Esophagus muscularis mucosa (tissue), 4 donors: ENCODE data around the gene VILL. TPM values are rescaled to one million over a fixed set of nuclear protein-coding genes. Genes with fewer than 3 reads are reported as not detected.

Source experiments
- DNase-seq: peaks from one replicate; pipeline ENCODE4 v3.0.0-alpha.2; 2017; ENCODE audit errors: extremely low spot score
- H3K27ac ChIP-seq, 4 donors: fragments of 200-600 bp; sonication (generic); replicated peaks in 1 of 4; 1 replicate in 3 of 4; 2 replicates in 1 of 4; pipeline ENCODE4 v1.5.1; 2016 to 2019; ENCODE audit warnings: mild to moderate bottlenecking in 1 of 4
- H3K27me3 ChIP-seq, 4 donors: fragments of 200-600 bp; sonication (generic); one replicate each; pipeline versions ENCODE4 v1.5.1 to v1.6.0; 2016 to 2019
- H3K36me3 ChIP-seq, 4 donors: fragments of 200-600 bp; sonication (generic); one replicate each; pipeline ENCODE4 v1.5.1; 2016 to 2019
- H3K4me1 ChIP-seq, 4 donors: fragments of 200-600 bp; sonication (generic); one replicate each; pipeline ENCODE4 v1.5.1; 2016 to 2019
- H3K4me3 ChIP-seq, 4 donors: fragments of 200-600 bp; sonication (generic); 1 replicate in 2 of 4; 2 replicates in 2 of 4; pipeline ENCODE4 v1.5.1; 2016 to 2019; ENCODE audit warnings: mild to moderate bottlenecking in 4 of 4, moderate library complexity in 1 of 4
- H3K9me3 ChIP-seq, 4 donors: fragments of 200-600 bp; sonication (generic); 1 replicate in 3 of 4; 2 replicates in 1 of 4; pipeline ENCODE4 v1.5.1; 2016 to 2019
- EP300 ChIP-seq: sonication (generic); formaldehyde crosslinking; IDR thresholded peaks from one replicate; pipeline ENCODE4 v1.6.1; 2017; ENCODE audit warnings: antibody characterized with exemption
- POLR2A ChIP-seq: fragments of 450-650 bp; IDR thresholded peaks from one replicate; pipeline ENCODE4 v1.6.1; 2017; ENCODE audit warnings: antibody characterized with exemption, moderate library complexity, mild to moderate bottlenecking, low read depth
- POLR2AphosphoS5 ChIP-seq, 2 donors: sonication (generic); formaldehyde crosslinking; IDR thresholded peaks; one replicate each; pipeline ENCODE4 v1.6.1; 2017; ENCODE audit warnings: antibody characterized with exemption in 2 of 2
- WGBS: methylation state at CpG from one replicate; pipeline ENCODE4 v1.1.5; 2018; 5-methylcytosine and 5-hydroxymethylcytosine counted together
- intact Hi-C: fragments of 100-400 bp; cut with DNase I; formaldehyde crosslinking; loops from one replicate; pipeline ENCODE4 v1.15.1; 2023
- total RNA-seq, 4 donors: library from RNA; depleted of rRNA; stranded (reverse); fragments of >200 nt; gene quantifications; one replicate each; pipeline versions ENCODE4 v1.1.0 to v1.2.1, GENCODE V29; 2016
- TF ChIP-seq, protein P1 (sequence below), 3 experiments: fragments of 200-600 bp in 2 of 3; fragments of 450-650 bp in 1 of 3; sonication (generic) in 2 of 3; IDR thresholded peaks; one replicate each; pipeline ENCODE4 v1.5.1; 2017 to 2019; ENCODE audit warnings: antibody characterized with exemption in 3 of 3, mild to moderate bottlenecking in 2 of 3, moderate library complexity in 1 of 3

The VILL gene
- total RNA-seq, 4 donors from 2014 or later = 3.2 to 5.1 (median 4.4) TPM

DNA sequence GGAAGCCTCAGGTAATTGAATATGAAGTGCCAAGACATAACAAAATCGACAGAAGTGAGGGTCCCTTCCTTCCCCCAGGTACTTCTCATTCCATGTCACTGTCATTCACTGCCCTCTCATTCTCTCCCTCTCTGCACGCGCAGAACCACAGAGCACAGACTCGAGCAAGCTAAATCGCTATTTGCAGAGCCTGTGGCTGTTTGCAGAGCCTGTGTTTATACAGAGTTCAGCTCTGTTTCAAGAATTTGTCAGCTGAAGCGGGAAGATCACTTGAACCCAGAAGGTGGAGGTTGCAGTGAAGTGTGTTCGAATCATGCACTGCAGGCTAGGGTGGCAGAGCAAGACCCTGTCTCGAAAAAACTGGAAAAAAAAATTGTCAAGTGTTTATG, 2.5 kb downstream of the VILL start:
- Histone ChIP-seq H3K36me3 (no peaks in the 10 kb centered on the region), H3K4me1 (peaks cover 8 to 34% (median 26%) of the 10 kb centered on the region in 4 donors), H3K4me3 (peak overlapping the region in 1 of 4 donors; percentile 73), H3K9me3 (no peaks in the 10 kb centered on the region), H3K27me3 (no peaks in the 10 kb centered on the region), H3K27ac (peak overlapping the region in 1 of 4 donors; percentile 85)
- 86% methylated on average over 8 of the region's 8 CpGs for WGBS
- TF ChIP-seq POLR2AphosphoS5 (IDR thresholded peaks at IDR 0.05) (no peak), EP300 (no peak), POLR2A (no peak)
- TF ChIP-seq, protein P1, sequence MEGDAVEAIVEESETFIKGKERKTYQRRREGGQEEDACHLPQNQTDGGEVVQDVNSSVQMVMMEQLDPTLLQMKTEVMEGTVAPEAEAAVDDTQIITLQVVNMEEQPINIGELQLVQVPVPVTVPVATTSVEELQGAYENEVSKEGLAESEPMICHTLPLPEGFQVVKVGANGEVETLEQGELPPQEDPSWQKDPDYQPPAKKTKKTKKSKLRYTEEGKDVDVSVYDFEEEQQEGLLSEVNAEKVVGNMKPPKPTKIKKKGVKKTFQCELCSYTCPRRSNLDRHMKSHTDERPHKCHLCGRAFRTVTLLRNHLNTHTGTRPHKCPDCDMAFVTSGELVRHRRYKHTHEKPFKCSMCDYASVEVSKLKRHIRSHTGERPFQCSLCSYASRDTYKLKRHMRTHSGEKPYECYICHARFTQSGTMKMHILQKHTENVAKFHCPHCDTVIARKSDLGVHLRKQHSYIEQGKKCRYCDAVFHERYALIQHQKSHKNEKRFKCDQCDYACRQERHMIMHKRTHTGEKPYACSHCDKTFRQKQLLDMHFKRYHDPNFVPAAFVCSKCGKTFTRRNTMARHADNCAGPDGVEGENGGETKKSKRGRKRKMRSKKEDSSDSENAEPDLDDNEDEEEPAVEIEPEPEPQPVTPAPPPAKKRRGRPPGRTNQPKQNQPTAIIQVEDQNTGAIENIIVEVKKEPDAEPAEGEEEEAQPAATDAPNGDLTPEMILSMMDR (IDR thresholded peaks at IDR 0.05) = no peak
- intact Hi-C loops = no loop called here
- no peak for DNase-seq

DNA sequence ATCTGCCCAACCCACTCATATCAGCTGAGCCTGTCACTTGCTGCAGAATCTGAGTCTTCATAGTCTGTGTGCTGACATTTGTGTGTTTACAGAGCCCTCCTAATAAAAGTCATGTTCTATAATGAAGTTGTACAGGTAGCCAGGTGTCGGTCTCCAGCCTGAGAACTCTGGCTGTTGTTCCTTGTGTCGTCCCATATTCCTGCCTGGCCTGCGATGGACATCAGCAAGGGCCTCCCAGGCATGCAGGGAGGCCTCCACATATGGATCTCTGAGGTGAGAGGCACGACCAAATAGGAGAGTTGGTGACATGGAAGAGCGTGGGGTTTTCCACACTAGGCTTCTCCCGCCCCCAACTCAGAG, 2.9 kb downstream of the VILL start:
- TF ChIP-seq POLR2AphosphoS5 (IDR thresholded peaks at IDR 0.05) (no peak), POLR2A (no peak), EP300 (no peak)
- TF ChIP-seq, protein P1 (IDR thresholded peaks at IDR 0.05) = no peak
- Histone ChIP-seq H3K9me3 (no peaks in the 10 kb centered on the region), H3K27me3 (no peaks in the 10 kb centered on the region), H3K27ac (peak overlapping the region; percentile 68 to 85 (median 74)), H3K4me3 (peak overlapping the region; percentile 66 to 73 (median 69)), H3K36me3 (no peaks in the 10 kb centered on the region), H3K4me1 (peaks cover 12 to 38% (median 30%) of the 10 kb centered on the region in 4 donors)
- no peak for DNase-seq
- 58% methylated on average over 2 of the region's 6 CpGs for WGBS
- intact Hi-C loops = no loop called here

DNA sequence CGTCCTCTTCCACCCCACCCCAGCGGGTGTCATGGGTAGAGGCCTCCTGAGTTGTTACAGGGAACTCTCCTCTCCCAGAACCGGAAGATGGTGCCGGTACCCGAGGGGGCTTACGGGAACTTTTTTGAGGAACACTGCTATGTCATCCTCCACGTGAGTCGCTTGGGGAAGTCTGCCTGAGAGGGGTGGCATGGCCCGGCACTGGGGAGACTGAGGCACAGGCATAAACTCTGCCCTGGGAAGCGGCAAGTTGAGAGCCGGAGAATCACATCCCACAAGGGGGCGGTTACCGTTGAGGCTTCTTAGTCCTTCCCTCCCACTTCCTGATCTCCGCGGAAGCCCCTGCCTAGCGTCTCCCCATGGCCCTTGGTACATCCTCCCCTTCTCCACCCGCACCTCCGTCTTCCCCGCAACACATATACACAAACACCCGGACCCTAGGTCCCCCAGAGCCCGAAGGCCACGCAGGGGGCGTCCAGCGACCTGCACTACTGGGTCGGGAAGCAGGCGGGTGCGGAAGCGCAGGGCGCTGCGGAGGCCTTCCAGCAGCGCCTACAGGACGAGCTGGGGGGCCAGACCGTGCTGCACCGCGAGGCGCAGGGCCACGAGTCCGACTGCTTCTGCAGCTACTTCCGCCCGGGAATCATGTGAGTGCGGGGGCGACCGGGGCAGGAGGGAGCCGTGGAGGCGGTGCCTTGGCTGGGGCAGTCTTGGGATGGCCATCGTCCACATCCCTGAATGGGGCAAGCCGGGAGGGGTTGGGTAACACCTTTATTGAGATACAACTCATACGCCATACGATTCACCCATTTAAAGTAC, 3.4 kb downstream of the VILL start:
- Histone ChIP-seq H3K4me1 (peaks cover 13 to 42% (median 33%) of the 10 kb centered on the region in 4 donors), H3K27me3 (no peaks in the 10 kb centered on the region), H3K4me3 (peak overlapping the region; percentile 66 to 73 (median 69)), H3K36me3 (no peaks in the 10 kb centered on the region), H3K27ac (peak overlapping the region; percentile 68 to 85 (median 74)), H3K9me3 (no peaks in the 10 kb centered on the region)
- TF ChIP-seq, protein P1 (IDR thresholded peaks at IDR 0.05) = peak in 2 of 3 experiments; percentile 11 to 15
- TF ChIP-seq POLR2AphosphoS5 (IDR thresholded peaks at IDR 0.05) = peak; percentile 79
- TF ChIP-seq EP300 = no peak
- intact Hi-C loops = no loop called here
- WGBS = 1% methylated on average over 21 of the region's 49 CpGs
- DNase-seq = peak; percentile 96

DNA sequence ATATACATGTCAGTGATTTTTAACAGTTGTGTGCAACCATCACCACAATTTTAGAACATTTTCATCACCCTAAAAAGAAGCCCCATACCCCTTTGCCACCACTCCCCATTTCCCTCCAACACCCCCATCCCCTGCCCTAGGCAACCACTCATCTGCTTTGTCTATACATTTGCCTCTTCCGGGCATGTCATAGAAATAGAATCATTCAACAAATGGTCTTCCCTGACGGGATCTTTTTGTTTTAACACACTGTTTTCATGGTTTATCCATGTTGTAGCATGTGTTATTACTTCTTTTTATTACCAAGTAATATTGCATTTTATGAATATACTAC, 4.0 kb downstream of the VILL start:
- Histone ChIP-seq H3K4me3 (peak overlapping the region; percentile 66 to 73 (median 69)), H3K4me1 (peaks cover 18 to 47% (median 38%) of the 10 kb centered on the region in 4 donors), H3K9me3 (no peaks in the 10 kb centered on the region), H3K36me3 (no peaks in the 10 kb centered on the region), H3K27ac (peak overlapping the region; percentile 68 to 85 (median 74)), H3K27me3 (no peaks in the 10 kb centered on the region)
- TF ChIP-seq, protein P1 (IDR thresholded peaks at IDR 0.05) = no peak
- no peak for TF ChIP-seq EP300
- TF ChIP-seq POLR2A = no peak
- TF ChIP-seq POLR2AphosphoS5 (IDR thresholded peaks at IDR 0.05) = no peak
- DNase-seq = no peak
- intact Hi-C loops = no loop called here
- WGBS = 36% methylated on average over 2 of the region's 2 CpGs
